SK-N-SH (cell line): ENCODE data around the gene PDE10A.

Source experiments
- CTCF ChIP-seq: fragments of 200-600 bp; sonication (generic); IDR thresholded peaks from 2 replicates; pipeline ENCODE4 v1.6.1; 2017; ENCODE audit warnings: antibody characterized with exemption, mild to moderate bottlenecking, moderate library complexity
- EZH2phosphoT487 ChIP-seq: fragments of 200-600 bp; sonication (generic); IDR thresholded peaks from 2 replicates; pipeline ENCODE4 v1.6.1; 2017; ENCODE audit warnings: low read depth, mixed run types, mild to moderate bottlenecking, antibody characterized with exemption, moderate library complexity, borderline replicate concordance
- MEF2A ChIP-seq: IDR thresholded peaks from 2 replicates; pipeline ENCODE4 v1.4.0; 2012; ENCODE audit warnings: low read depth, borderline replicate concordance
- MXI1 ChIP-seq: IDR thresholded peaks from 2 replicates; pipeline ENCODE4 v1.6.1; 2012; ENCODE audit warnings: mild to moderate bottlenecking, low read depth, low read length, improper control_type of control experiment
- POLR2AphosphoS5 ChIP-seq: IDR thresholded peaks from 2 replicates; pipeline ENCODE4 v1.6.1; 2012; ENCODE audit warnings: low read depth, low read length
- REST ChIP-seq: IDR thresholded peaks from 2 replicates; pipeline ENCODE4 v1.6.1; 2012; ENCODE audit warnings: mild to moderate bottlenecking, low read depth, low read length, moderate library complexity
- RFX5 ChIP-seq: IDR thresholded peaks from 2 replicates; pipeline ENCODE4 v1.6.1; 2012; ENCODE audit warnings: mild to moderate bottlenecking, improper control_type of control experiment, low read length
- TAF1 ChIP-seq: IDR thresholded peaks from 2 replicates; pipeline ENCODE4 v1.6.1; 2012; ENCODE audit warnings: low read depth, mild to moderate bottlenecking, low read length, moderate library complexity, borderline replicate concordance
- TCF12 ChIP-seq: IDR thresholded peaks from 2 replicates; pipeline ENCODE4 v1.4.0; 2012
- USF1 ChIP-seq: IDR thresholded peaks from 2 replicates; pipeline ENCODE4 v1.4.0; 2012; ENCODE audit warnings: low read depth, borderline replicate concordance
- YY1 ChIP-seq: IDR thresholded peaks from 2 replicates; pipeline ENCODE4 v1.4.0; 2012; ENCODE audit warnings: low read depth, mild to moderate bottlenecking

GRCh38 chr6:165678904-165679303, 15.9 kb upstream of the PDE10A start:
- TF ChIP-seq REST, result no peak
- TF ChIP-seq CTCF, result no peak
- TF ChIP-seq POLR2AphosphoS5, result no peak
- TF ChIP-seq YY1, result no peak
- TF ChIP-seq USF1, result no peak
- TF ChIP-seq EZH2phosphoT487, result no peak
- no peak for TF ChIP-seq TAF1
- TF ChIP-seq TCF12, result no peak
- TF ChIP-seq MXI1, result no peak
- TF ChIP-seq MEF2A, result no peak
- no peak for TF ChIP-seq RFX5
